CD4-positive, alpha-beta T cell treated with Interleukin-10 for 1 hour (primary cell): ENCODE results near the gene RBM47.
"Not testable (repeated sequence)": the region's sequence is repeated elsewhere in the genome, so short reads cannot be mapped to it uniquely, and the experiment has no call there.

ENCODE experiments used
- DNase-seq: peaks from one replicate; pipeline ENCODE4 v3.0.0-alpha.2; 2020

The RBM47 gene

DNA sequence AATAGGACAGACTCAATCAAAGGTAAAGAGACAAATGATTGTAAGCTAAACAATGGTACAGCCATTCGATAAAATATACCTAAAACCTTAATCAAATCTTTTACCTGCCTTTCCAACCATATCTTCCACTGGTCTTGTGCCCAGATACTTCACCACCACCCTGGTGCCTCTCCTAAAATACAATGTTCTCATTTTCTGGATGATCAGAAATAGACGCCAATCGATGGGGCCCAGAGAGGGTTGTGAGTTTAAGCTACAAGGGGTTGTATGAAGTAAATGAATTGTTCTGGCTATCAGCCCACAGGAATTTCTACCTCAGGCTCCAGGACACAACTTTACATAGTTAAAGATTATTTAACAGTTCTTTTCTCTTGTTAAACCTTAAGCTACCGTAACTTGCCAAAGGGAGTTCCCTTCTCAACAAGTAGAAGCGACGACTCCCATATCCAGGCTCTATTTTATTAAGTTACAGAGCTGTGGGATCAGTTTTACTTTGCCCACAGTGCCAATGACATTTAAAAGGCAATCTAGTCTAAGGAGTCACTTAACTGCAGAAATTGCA, 195.5 kb downstream of the RBM47 start:
- DNase-seq: no peak

DNA sequence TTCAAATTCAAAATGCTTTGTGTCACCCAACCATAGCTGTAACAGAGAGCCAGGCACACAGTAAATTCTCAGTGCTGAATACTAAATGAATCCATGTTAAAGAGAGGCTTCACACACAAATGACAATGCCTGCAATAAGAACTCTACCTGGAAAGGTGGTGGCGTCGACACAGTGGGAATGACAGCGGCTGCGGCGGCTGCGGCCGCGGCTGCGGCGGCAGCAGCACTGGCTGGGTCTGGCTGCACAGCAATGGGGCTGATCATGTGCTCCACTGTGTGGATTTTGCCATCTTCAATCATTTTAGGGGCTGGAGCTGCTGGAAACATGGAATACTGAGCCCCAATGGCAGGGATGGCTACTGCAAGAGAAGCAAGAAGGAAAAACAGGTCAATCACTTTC, 197.2 kb downstream of the RBM47 start:
- no peak for DNase-seq

DNA sequence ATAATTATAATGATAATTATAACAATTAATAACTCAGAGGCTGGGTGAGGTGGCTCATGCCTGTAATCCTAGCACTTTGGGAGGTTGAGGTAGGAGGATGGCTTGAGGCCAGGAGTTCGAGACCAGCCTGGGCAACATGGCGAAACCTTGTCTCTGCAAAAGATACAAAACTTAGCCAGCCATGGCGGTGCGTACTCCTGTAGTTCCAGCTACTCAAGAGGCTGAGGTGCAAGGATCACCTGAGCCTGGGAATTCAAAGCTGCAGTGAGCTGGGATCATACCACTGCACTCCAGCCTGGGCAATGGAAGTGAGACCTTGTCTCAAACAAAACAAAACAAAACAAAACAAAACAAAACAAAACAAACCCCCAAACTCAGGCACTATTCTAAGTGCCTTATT, 201.8 kb downstream of the RBM47 start:
- DNase-seq: not testable (repeated sequence)

DNA sequence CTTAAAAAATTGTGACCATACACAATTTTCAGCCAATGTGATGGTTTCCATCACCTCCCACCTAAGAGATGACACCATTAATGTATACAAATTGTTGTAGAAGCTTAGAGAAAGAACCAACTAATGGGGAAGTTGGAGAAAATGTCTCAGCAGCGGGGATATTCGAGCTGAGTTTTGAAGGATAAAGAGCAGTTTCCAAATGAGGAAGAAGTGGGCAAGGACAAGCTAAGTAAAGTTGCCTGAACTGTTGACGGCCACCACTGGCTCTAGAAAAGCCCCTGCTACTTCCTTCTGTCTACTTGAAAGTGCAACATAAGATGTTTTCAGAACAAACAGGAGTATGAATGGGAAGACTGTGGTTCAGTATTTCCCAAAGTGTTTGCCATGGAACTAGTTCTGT, 202.5 kb downstream of the RBM47 start:
- DNase-seq: no peak

DNA sequence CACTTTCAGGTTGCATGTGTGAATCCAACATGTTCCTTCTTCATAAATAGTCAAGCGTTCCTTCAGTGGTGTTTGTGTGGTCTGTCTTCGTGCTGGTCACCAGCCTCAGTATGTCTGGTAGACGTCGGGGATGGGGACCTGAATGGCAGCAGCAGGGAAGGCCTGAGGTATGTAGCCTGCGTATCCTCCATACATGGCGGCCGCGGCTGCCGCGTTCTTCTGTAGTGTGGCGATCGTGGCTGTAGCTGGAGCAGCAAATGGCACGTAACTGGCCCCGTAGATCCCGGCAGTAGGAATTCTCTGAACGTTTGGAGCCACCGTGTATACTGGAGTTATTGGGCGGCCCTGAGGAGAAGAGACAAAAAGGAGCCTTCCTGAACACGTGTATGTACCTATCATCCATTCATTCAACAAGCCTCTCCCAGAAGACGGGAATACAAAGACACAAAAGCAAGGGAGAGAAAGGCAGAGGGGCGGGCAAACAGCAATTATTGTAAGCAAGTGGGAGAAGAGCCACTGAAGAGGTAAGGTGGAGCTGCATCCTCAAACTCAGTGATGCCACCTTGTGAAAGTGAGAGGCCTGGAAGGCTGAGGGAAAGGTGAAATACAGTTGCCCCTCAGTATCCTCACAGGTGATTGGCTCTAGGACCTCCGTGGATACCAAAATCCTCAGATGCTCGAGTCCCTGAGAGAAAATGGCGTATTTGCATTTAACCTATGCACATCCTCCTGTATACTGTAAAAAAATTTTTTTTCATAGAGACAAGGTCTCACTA, 203.7 kb downstream of the RBM47 start:
- DNase-seq: no peak

DNA sequence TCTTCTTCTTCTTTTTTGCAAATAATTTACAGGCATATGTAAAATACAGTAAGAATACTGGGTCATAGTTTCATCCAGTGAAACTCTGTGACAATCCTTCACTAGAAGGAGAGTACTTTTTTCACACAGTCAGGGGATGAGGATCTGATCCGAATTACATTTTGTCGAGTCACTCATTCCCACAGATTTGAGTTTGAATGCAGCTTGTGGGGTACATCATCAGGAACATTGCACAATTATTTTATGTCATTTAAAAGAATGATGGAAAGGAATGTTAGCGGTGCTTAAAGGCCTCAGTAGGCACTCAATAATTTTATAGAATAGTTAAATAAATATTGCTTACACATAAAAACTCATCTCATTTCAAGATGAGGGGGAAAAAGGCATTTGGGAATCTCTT, 205.9 kb downstream of the RBM47 start:
- DNase-seq: no peak

DNA sequence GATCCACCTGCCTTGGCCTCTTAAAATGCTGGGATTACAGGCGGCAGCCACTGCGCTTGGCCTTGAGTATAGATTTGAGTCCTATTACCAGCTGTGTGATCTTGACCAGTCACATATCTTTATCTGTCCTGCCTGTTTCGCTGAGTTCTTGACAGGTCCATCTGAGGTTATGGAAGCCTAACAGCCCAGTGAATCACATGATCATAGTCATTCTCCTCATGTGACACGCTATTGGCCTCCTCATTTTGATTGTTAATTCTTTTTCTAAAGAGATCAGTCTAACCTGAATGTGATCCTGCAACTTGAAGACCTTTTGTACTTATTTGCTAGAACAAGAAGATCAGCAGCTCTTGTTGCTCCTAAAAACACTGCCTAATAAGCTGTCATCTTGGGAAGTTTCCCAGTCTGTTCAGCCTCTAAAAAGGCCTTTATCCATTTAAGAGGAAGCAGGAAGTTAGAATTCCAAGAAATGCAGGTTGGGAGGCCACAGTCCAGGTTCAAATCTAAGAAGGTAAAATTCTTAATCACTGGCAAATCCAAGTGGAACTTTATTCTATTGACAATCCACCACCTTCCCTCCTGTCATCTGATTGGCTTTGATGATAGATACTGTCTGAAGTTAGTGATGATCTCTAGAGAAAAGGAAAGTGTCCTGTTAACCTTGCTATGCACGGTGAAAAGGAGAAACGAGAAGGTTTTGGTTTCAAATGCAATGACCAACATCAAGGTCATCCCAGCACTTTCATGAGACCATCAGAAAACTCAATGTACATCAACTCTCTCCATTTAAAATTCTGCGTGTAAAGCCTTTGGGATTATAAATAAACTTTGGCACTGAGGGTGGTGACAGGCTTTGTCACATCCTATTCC, 207.6 kb downstream of the RBM47 start:
- no peak for DNase-seq

DNA sequence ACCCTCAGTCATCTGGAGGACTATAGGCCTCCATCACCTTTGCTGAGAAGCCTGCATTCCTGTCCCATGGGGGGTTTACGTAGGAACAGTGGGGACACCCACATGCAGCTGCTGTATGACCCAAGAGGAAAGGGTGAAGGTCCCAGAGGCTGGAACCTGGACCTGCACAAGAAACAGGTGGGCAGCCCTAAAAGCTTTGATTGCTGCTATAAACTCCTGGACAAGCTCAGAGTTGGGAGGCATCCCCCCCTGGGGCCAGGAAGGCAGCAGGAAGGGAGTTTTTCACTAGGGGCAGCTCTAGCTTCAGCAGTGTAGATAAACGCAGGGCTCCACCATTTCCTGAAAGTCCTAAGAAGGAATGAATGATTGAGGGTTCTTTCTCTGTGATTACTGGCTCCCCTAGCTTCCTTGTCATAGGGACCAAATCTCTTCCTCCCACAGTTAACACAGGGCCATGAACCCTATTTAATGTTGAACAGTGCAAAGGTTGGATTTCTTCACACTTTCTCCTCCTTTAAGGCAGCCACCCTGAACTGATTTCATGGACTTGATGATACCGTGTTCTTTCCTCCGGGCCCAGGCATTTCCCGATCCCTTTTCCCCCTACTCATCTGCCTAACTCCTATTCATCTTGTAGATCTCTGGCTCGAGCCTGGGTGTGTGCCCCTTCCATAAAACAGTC, 210.3 kb downstream of the RBM47 start:
- no peak for DNase-seq

DNA sequence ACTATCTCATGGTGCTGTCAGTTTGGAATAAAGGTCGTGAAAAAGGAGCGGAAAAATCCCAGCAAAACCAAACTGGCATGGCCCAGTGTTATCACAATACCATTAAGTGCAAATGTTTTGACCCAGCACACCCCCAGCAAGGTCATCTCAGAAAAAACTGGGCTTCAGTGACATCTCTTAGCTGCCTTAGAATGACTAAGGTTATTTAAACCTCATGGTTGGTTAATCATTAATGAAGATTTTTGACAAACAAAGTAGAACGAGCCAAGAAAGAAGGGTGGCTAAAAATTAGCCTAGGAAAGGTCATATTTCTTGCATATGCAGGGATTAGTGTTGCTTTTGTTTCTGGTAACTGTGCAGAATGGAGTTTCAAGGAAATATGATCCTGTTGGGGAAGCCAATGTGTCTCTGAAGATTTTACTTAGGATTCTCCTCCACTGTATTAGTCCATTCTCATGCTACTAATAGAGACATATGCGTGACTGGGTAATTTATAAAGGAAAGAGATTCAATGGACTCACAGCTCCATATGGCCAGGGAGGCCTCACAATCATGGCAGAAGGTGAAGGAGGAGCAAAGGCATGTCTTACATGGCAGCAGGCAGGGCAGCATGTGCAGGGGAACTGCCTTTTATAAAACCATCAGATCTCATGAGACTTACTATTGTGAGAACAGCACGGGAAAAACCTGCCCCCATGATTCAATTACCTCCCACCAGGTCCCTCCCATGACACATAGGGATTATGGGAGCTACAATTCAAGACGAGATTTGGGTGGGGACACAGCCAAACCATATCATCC, 211.0 kb downstream of the RBM47 start:
- DNase-seq: no peak

DNA sequence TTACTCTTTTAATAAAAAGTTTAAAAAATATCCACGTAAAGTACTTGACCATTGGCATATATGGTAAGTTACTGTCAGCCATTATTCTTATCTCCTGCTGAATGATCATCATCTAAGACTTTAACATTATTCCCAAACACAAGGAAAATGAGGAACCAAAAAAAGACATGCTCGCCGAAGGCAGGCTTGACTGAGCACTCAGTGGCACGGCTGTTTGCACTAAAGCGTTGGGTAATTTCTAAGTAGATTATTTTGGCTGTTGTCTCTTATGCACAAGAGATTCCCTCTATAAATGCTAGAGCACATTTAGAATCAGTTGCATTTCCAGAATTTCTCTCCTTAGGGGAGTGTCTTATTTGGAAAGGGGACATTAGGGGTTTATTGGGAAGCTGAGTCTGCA, 211.7 kb downstream of the RBM47 start:
- DNase-seq: no peak

DNA sequence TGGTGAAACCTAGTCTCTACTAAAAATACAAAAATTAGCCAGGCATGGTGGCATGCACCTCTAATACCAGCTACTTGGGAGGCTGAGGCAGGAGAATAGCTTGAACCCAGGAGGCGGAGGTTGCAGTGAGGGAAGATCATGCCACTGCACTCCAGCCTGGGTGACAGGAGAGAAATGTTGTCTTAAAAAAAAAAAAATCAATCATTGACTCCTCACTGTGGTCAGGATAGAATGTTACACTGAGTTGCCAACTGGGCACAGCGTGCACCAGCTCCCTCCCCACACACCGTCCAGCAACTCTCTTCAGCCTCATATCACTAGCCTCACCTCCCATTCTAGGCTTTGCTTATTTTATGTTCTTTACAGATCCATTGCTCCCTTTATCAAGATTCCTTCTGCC, 215.0 kb downstream of the RBM47 start:
- DNase-seq: no peak

DNA sequence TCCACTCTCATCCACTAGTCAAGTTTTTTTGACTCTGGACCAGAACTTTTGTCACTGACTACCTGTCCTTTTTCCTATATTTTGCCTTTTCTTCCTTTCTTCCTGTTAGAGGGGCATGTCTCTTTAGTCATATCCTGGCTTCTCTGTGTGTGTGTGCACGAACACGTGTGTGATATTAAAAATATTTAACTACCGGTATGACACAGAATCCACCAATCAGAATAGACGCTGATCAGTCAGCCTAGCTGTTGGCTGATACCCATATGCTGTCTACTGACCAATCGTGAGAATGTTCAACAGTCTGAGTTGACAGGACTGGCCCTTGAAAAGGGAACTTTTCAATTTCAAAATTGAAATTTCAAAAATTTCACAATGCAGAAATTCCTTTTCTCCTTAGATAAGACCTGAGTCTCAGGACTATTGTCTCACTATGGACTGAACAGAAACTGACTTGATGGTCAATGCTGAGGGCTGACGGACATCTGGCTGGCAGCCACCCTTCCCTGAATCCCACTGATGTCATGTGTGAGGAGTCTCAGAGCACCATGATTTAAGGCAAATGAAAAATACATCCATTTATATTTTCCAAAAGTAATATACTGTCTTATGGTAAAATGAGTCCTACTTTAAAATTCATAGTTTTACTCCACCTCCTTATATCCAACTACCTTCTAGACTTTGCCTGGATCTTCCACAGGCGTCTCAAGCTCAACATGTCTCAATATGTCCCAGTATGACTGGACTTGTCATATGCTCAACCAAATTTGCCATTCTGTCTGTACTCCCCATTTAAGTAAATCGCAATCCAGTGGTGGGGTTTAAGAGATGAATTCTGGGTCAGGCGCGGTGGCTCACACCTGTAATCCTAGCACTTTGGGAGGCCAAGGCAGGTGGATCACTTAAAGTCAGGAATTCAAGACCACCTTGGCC, 216.5 kb downstream of the RBM47 start:
- no peak for DNase-seq

DNA sequence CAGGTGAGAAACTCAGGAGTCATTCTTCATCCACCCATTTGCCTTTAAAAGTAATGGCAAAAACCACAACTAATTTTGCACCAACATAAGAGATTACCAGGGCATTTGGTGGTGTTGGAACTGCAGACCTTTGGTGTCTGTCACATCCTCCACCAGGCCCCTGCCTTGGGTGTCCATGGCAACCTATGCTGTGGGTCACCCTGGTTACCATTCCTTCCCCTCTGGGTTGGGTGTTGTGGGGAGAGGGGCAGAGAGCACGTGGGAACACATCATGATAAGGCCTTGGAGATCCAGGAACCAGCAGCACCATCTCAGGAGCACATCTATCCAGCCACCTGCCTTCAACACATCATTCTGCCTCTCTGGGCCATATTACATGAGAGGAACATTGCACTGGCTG, 217.3 kb downstream of the RBM47 start:
- no peak for DNase-seq

DNA sequence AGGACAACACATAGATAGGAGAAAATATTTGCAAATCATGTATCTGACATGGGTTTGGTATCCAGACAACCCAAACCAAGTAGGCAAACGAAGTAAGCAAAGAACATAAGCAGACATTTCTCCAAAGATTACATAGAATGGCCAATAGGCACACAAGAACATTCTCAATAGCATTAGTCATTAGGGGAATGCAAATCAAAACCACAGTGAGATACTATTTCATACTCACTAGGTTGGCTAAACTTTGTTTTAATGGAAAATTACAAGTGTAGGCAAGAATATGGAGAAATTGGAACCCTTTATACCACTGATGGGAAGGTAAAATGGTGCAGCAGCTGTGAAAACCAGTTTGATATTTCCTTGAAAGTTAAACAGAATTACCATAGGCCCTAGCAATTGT, 219.8 kb downstream of the RBM47 start:
- no peak for DNase-seq

DNA sequence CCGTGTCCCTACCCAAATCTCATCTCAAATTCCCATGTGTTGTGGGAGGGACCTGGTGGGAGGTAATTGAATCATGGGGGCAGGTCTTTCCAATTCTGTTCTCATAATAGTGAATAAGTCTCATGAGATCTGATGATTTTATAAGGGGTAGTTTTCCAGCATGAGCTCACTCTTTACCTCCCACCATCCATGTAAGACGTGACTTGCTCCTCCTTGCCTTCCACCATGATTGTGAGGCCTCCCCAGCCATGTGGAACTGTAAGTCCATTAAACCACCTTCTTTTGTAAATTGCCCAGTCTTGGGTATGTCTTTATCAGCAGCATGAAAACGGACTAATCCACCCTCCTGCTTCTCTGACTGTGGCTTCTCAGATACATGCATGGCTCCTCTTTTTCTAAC, 222.2 kb downstream of the RBM47 start:
- not testable (repeated sequence) for DNase-seq

DNA sequence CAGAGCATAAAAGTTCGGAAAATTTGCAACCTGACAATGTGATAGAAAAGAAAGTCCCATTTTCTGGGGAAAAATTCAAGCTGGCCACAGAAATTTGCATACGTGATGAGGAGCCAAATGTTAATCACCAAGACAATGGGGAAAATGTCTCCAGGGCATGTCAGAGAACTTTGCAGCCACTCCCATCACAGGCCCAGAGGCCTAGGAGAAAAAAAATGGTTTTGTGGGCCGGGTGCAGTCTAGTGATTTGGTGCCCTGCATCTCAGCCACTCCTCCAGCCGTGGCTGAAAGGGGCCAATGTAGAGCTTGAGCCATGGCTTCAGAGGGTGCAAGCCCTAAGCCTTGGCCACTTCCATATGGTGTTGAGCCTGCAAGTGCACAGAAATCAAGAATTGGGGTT, 223.3 kb downstream of the RBM47 start:
- DNase-seq: no peak

DNA sequence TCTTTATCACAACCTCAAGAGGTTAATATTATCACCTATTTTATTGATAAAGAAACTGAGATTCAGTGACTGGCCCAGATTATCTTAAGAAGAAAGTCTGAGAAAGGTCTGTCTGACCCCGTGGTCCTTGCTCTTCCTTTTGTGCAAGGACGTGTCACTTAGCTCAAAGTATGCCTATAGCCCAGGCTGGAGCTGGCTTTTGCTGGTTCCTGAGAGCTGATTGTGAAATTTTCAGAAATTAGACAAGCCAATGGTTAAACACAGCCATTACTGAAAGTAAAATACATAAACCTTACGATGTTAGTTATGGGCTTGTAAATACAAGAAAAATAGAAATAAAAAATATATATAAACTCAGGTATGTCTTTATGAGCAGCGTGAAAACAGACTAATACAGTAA, 224.5 kb downstream of the RBM47 start:
- no peak for DNase-seq

DNA sequence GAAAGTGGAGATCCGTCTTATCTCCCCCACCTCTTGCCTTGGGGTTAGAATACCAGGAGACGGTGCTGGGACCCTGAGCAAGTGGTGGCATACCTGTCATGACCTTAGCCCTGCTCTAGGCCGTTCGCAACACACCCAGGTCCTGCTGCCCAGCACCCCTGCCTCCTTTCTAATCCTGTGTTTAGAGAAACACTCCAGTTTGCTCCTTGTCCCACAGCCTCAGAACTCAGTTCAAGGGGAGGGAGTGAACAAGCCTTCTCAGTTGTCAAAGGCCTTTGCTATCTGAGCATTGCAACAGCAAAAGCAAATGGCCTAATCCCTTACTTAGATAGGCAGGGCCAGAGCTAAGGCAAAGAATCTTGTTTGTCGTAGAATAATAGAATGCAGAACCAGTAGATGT, 226.6 kb downstream of the RBM47 start:
- no peak for DNase-seq

DNA sequence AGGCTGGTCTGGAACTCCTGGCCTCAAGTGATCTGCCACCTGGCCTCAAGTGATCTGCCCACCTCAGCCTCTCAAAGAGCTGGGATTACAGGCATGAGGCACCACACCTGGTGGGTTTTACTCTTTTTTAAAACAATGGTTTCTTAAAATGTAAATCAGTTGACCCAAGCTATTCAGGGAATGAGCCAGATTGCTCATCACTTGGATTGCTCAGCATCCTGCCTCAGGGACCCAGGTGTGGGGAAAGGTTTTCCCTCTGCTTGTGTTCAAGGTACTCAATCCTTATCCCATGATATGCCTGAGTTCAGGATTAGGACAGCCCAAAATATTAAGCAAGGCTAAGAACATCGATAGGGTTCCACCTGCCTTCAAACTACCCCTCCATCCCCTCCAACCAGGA, 227.1 kb downstream of the RBM47 start:
- no peak for DNase-seq

DNA sequence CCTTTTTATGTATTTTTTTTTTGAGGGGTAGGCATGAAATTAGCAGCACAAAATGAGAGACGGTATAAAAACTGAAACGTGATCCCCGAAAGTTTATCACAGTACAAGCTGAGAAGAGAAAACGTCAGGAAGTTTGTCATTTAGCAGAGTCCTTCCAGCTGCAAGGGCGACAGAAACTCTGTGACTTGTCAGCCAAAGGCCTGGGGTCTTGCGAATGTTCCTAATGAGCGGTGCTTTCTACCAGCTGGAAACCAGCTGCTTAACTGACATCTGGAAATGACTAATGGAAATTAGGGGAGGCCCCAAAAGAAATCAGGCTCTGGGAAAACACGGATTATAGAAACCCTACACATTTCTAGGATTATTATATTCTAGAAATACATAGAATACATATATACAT, 228.0 kb downstream of the RBM47 start:
- no peak for DNase-seq

DNA sequence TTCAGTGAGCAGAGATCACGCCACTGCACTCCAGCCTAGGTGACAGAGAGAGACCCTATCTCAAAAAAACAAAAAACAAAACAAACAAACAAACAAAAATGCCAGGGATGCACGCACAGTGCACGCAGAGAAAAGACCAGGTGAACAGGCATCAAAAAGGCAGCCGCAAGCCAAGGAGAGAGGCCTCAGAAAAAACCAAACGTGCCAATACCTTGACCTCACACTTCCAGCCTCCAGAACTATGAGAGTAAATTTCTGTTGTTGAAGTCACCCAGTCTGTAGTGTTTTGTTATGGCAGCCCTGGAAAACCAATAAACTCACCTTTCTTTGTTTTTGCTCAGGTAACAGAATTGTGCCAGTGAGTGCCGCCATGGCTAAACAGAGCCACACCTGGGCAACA, 228.6 kb downstream of the RBM47 start:
- no peak for DNase-seq
